IMR-90 (cell line): ENCODE results near the gene FUBP1.

Experiments used
- CTCF ChIP-seq: conservative IDR thresholded peaks from 2 replicates; pipeline ENCODE4 v1.5.1; 2012; ENCODE audit warnings: mild to moderate bottlenecking, low read depth, low read length, improper control_type of control experiment
- MAFK ChIP-seq: IDR thresholded peaks from 2 replicates; pipeline ENCODE4 v1.6.1; 2012; ENCODE audit warnings: low read depth, low read length, improper control_type of control experiment
- MAZ ChIP-seq: IDR thresholded peaks from 2 replicates; pipeline ENCODE4 v1.6.1; 2012; ENCODE audit warnings: low read depth, mild to moderate bottlenecking, low read length, improper control_type of control experiment, moderate library complexity, borderline replicate concordance
- NFE2L2 ChIP-seq: fragments of 150-350 bp; IDR thresholded peaks from 2 replicates; pipeline ENCODE4 v1.6.1; 2016; ENCODE audit warnings: low read depth, mild to moderate bottlenecking, low read length
- POLR2A ChIP-seq: IDR thresholded peaks from 2 replicates; pipeline ENCODE4 v1.6.1; 2012; ENCODE audit warnings: mild to moderate bottlenecking, low read depth, low read length
- SMC3 ChIP-seq: fragments of 150-350 bp; IDR thresholded peaks from 2 replicates; pipeline ENCODE4 v1.6.1; 2016; ENCODE audit warnings: low read depth, mild to moderate bottlenecking, antibody characterized with exemption, low read length, moderate library complexity
- USF2 ChIP-seq: fragments of 150-350 bp; IDR thresholded peaks from 2 replicates; pipeline ENCODE4 v1.6.1; 2017; ENCODE audit warnings: mild to moderate bottlenecking, antibody characterized with exemption, low read length, low read depth

GRCh38 chr1:78003070-78003746 lies 24.3 kb upstream of the FUBP1 start:
- TF ChIP-seq CTCF (no peak), MAZ (no peak), MAFK (peak; percentile 98), USF2 (no peak), NFE2L2 (peak; percentile 90), POLR2A (no peak), SMC3 (no peak)
